Measurements from ENCODE around the gene COPG2.

The COPG2 gene

DNA sequence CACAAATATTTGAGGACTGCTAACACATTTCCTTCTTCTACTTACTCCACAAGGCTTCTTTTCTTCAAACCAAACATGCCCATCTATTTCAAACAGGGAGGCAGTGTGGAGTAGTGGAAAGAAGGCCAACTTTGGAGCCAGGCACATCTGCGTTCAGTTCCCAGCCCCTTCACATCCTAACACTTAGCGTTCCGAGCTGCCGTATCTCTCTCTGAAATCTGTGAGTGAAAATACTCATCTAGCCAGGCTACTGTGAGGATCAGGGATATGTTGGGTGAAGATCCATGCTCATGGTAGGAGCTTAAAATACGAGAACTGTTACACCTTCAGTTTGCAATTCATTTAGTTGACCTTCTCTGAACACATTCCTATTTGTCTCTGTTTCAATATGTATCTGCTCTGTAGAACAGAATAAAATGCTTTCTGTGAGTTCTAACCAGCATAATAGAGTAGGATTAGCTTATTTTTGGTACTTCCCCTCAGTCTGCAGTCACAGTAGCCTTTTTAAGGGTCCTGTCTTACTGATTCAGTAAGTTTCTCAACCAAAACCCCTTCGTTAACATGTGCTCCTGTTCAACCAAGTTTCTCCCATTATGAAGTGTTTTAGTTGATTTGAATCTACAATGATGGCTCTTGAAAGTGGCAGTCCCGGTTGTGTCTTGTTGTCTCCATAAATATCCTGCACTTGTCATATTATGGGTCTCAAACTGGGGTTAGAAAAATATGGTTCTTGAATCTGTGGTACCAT lies 180.0 kb downstream of the COPG2 start:
- peaks cover 26 to 30% of the 10 kb centered on the region in 2 experiments for H3K4me1 ChIP-seq (ENCODE audit: control insufficient read depth in 1 of 2, insufficient read depth in 1 of 2, low read depth in 1 of 2, low read length in 1 of 2)
- H3K4me3 ChIP-seq (ENCODE audit: low read depth in 1 of 2, low read length in 1 of 2), result no peak overlapping the region
- H3K9me3 ChIP-seq, result no peaks in the 10 kb centered on the region
- H3K27me3 ChIP-seq, result peaks cover 94% of the 10 kb centered on the region
- TF ChIP-seq, protein P1, sequence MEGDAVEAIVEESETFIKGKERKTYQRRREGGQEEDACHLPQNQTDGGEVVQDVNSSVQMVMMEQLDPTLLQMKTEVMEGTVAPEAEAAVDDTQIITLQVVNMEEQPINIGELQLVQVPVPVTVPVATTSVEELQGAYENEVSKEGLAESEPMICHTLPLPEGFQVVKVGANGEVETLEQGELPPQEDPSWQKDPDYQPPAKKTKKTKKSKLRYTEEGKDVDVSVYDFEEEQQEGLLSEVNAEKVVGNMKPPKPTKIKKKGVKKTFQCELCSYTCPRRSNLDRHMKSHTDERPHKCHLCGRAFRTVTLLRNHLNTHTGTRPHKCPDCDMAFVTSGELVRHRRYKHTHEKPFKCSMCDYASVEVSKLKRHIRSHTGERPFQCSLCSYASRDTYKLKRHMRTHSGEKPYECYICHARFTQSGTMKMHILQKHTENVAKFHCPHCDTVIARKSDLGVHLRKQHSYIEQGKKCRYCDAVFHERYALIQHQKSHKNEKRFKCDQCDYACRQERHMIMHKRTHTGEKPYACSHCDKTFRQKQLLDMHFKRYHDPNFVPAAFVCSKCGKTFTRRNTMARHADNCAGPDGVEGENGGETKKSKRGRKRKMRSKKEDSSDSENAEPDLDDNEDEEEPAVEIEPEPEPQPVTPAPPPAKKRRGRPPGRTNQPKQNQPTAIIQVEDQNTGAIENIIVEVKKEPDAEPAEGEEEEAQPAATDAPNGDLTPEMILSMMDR (IDR thresholded peaks at IDR 0.05), result no peak
- H3K36me3 ChIP-seq, result no peaks in the 10 kb centered on the region
- H3K27ac ChIP-seq, result no peak overlapping the region

DNA sequence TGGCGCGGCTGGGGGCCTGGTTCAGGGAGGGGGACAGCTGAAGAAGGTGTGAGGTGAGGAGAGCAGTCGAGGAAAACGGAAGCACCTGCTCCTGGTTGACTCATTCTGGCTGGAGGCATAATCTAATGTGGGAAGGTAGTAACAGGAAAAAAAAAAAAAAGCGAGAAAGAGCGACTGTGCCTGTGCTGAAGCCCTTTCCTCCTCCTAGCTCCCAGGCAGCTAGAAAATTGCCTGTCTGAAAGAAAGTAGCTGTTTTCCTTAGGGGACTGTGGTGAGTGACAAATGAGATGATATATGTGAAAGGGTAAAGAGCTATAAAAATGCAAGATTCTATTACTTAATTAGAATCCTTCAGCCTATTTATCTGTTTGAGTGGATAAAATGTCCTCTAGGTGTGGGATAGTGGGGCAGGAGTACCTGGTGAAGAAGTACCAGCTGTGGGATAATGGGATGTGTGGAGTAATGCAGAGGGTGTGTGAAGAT lies 181.6 kb downstream of the COPG2 start:
- Histone ChIP-seq H3K4me1 (ENCODE audit: control insufficient read depth in 1 of 2, insufficient read depth in 1 of 2, low read depth in 1 of 2, low read length in 1 of 2) (peaks cover 22 to 30% of the 10 kb centered on the region in 2 experiments), H3K9me3 (no peaks in the 10 kb centered on the region), H3K27ac (no peak overlapping the region), H3K27me3 (peaks cover 78% of the 10 kb centered on the region), H3K36me3 (no peaks in the 10 kb centered on the region), H3K4me3 (ENCODE audit: low read depth in 1 of 2, low read length in 1 of 2) (peak overlapping the region; percentile 54 to 60)
- TF ChIP-seq, protein P1 (IDR thresholded peaks at IDR 0.05), result no peak

DNA sequence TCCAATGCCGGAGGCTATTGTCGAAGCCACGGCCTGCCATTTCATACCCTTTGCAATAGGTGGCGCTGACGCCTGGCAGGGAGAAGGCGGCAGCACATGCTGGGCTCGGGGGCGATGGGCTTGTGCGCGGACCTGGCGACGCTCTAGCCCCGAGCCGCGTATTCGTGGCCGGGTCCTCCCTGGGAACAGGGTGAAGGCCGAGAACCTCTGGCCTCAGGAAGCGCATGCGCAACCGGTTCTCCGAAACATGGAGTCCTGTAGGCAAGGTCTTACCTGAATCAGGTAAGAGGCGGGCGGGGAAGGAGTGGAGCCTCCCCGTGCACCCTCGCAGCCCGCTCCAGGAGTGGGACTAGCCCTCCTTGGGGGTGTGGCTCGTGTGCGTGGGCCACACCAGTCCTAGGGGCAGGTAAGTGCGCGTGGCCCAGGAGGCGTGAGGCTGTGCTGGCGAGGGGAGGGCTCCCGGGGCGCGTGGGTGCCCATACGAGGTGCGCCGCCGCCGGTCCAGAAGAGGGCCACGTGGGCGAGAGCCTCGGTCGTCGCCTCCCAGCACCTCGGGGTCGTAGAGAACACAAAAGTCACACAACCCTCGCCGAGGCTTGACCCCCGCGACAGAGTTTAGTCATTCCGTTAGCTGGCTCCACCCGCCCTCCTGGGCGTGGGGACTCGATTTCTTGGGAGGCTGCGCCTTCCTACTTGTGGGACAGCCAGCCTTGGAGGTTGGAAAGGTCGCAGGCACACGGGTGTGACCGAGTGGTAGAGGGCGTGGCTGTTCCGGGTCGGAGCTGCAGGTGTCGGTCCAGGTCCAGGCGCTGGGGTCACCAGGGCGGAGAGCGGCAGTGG lies 182.2 kb downstream of the COPG2 start:
- H3K27me3 ChIP-seq, result peaks cover 71% of the 10 kb centered on the region
- H3K4me1 ChIP-seq (ENCODE audit: control insufficient read depth in 1 of 2, insufficient read depth in 1 of 2, low read depth in 1 of 2, low read length in 1 of 2), result peaks cover 17 to 25% of the 10 kb centered on the region in 2 experiments
- H3K4me3 ChIP-seq (ENCODE audit: low read depth in 1 of 2, low read length in 1 of 2), result peak overlapping the region; percentile 54 to 60
- no peak overlapping the region for H3K27ac ChIP-seq
- TF ChIP-seq, protein P1 (IDR thresholded peaks at IDR 0.05), result no peak
- H3K36me3 ChIP-seq, result no peaks in the 10 kb centered on the region
- no peaks in the 10 kb centered on the region for H3K9me3 ChIP-seq

DNA sequence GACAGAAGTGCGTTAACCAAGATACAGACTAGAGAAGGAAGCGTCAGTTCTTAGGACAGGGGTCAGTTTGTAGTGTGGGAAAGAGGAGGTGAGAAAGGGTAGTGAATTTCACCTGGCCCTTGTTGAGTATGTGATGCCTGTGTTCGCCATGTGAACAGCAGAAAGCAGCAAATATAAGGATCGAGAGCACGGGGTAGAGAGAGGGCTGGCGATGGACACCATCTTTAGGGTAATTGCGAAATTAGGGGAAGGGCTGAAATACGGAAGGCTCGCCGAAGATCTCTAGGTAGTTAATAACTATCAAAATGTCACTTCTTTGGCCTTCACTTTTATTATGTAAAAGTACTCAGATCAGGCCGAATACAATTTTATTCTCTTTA lies 182.8 kb downstream of the COPG2 start:
- H3K4me1 ChIP-seq (ENCODE audit: control insufficient read depth in 1 of 2, insufficient read depth in 1 of 2, low read depth in 1 of 2, low read length in 1 of 2), result peaks cover 11 to 19% of the 10 kb centered on the region in 2 experiments
- H3K9me3 ChIP-seq, result no peaks in the 10 kb centered on the region
- TF ChIP-seq, protein P1 (IDR thresholded peaks at IDR 0.05), result no peak
- H3K27me3 ChIP-seq, result peaks cover 65% of the 10 kb centered on the region
- H3K27ac ChIP-seq, result no peak overlapping the region
- peak overlapping the region; percentile 54 to 60 for H3K4me3 ChIP-seq (ENCODE audit: low read depth in 1 of 2, low read length in 1 of 2)
- H3K36me3 ChIP-seq, result no peaks in the 10 kb centered on the region

DNA sequence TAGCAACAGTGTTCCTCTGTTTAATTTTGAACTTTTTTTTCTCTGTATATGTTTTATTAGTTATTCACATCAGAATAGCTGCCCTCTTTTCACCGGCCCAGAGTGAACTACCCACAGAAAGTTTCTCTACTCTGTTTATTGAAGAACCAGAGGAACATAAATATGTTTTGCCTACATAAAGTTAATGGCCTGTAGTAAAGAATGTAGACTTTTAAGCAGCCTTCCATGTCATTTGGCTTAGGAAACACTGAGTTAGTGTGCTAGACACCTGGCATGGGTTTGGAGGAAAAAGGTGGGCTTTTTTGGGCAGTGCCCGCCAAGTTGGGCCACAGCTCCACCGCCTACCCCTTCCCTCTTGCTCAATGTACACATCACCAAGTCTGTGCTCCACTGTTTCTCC lies 185.5 kb downstream of the COPG2 start:
- no peak overlapping the region for H3K4me3 ChIP-seq (ENCODE audit: low read depth in 1 of 2, low read length in 1 of 2)
- H3K36me3 ChIP-seq, result no peaks in the 10 kb centered on the region
- peaks cover 9 to 13% of the 10 kb centered on the region in 2 experiments for H3K4me1 ChIP-seq (ENCODE audit: control insufficient read depth in 1 of 2, insufficient read depth in 1 of 2, low read depth in 1 of 2, low read length in 1 of 2)
- H3K27me3 ChIP-seq, result peaks cover 38% of the 10 kb centered on the region
- TF ChIP-seq, protein P1 (IDR thresholded peaks at IDR 0.05), result no peak
- H3K27ac ChIP-seq, result no peak overlapping the region
- no peaks in the 10 kb centered on the region for H3K9me3 ChIP-seq
